ENCODE data around the gene ECE1. TPM values are rescaled to one million over a fixed set of nuclear protein-coding genes. Genes with fewer than 3 reads are reported as not detected.

The ECE1 gene
- total and polyA plus RNA-seq, 5 donors from 2014 or later = 25.7 to 140 (median 28.6) TPM

DNA sequence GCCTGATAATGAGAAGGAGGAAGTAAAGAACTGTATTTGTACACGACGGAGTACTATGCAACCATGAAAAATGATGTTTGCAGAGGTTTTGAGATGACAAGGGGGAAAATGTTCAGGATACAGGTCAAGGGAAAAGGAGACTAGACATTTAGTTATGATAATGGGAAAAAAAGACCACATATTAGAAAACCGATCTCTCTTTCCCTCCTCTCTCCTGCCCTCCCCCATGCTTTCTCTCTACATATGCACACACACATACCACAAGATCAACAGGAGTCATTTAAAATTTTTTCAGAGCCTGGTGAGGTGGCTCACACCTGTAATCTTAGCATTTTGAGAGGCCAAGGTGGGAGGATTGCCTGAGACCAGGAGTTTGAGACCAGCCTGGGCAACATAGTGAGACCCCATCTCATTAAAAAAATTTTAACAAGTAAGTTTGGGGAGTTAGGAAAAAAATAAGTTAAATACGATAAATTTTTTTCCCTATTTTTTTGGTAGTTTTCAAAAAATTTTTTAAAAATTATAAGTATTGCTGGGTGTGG, 44.5 kb downstream of the ECE1 start:
- no peaks in the 10 kb centered on the region for H3K9me3 Mint-ChIP-seq
- Histone ChIP-seq H3K4me1 (ENCODE audit: control insufficient read depth, insufficient read depth, low read length, poor library complexity, severe bottlenecking) (no peaks in the 10 kb centered on the region), H3K27me3 (ENCODE audit: control insufficient read depth, insufficient read depth, low read length) (no peaks in the 10 kb centered on the region), H3K4me3 (ENCODE audit: low read depth, low read length) (no peak overlapping the region), H3K36me3 (ENCODE audit: control insufficient read depth, insufficient read depth, low read length) (peaks cover 86% of the 10 kb centered on the region), H3K27ac (ENCODE audit: insufficient read depth, low read length, poor library complexity, severe bottlenecking) (no peak overlapping the region), H3K9me3 (ENCODE audit: control insufficient read depth in 2 of 2, low read length in 2 of 2) (no peaks in the 10 kb centered on the region)
- peaks cover 43% of the 10 kb centered on the region for H3K36me3 Mint-ChIP-seq
- ATAC-seq (ENCODE audit: low read depth in 2 of 2) = no peak
- H3K4me1 Mint-ChIP-seq = peaks cover 0 to 3% (median 0%) of the 10 kb centered on the region in 4 donors
- DNase-seq = no peak
- H3K4me3 Mint-ChIP-seq = no peak overlapping the region
- no peaks in the 10 kb centered on the region for H3K27me3 Mint-ChIP-seq
- no peak overlapping the region for H3K27ac Mint-ChIP-seq

DNA sequence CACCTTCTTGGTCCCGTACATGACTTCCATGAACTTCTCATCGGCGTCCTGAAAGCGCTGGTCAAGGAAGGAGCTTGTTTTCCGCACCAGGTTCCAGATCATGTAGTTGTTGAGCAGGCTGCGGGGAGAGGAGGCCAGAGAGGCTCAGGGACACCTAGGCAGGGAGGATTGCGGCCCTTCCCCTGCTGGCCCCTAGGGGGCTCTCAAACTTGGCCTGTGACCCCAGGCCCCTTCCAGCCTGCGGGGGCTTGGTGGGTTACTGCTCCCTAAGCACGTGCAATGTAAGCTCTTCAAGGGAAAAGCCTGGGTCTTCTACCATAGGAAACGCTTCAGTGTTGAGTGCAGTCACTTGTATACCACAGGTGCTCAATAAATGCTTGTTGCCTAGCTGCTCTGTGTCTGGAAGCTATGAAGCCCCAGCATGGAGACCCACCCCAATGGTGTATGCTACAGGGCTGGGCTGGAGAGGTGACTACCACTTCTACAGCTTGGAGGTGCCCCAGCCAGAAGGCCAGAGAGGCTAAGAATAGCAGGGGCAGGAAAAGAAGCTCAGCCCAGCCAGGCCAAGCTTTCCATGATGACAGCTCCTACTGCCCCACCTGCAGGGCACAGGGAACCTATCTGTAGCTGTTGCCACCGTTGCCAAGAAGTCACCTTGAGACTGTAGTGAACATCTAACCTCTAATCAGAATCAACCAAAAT, 45.1 kb downstream of the ECE1 start:
- H3K36me3 Mint-ChIP-seq = peaks cover 43% of the 10 kb centered on the region
- no peaks in the 10 kb centered on the region for H3K9me3 Mint-ChIP-seq
- Histone ChIP-seq H3K36me3 (ENCODE audit: control insufficient read depth, insufficient read depth, low read length) (peaks cover 84% of the 10 kb centered on the region), H3K4me3 (ENCODE audit: low read depth, low read length) (no peak overlapping the region), H3K9me3 (ENCODE audit: control insufficient read depth in 2 of 2, low read length in 2 of 2) (no peaks in the 10 kb centered on the region), H3K4me1 (ENCODE audit: control insufficient read depth, insufficient read depth, low read length, poor library complexity, severe bottlenecking) (no peaks in the 10 kb centered on the region), H3K27me3 (ENCODE audit: control insufficient read depth, insufficient read depth, low read length) (no peaks in the 10 kb centered on the region), H3K27ac (ENCODE audit: insufficient read depth, low read length, poor library complexity, severe bottlenecking) (no peak overlapping the region)
- no peak for ATAC-seq (ENCODE audit: low read depth in 2 of 2)
- H3K4me1 Mint-ChIP-seq = peaks cover 0 to 3% (median 0%) of the 10 kb centered on the region in 4 donors
- no peak for DNase-seq
- no peaks in the 10 kb centered on the region for H3K27me3 Mint-ChIP-seq
- H3K4me3 Mint-ChIP-seq = no peak overlapping the region
- H3K27ac Mint-ChIP-seq = no peak overlapping the region

DNA sequence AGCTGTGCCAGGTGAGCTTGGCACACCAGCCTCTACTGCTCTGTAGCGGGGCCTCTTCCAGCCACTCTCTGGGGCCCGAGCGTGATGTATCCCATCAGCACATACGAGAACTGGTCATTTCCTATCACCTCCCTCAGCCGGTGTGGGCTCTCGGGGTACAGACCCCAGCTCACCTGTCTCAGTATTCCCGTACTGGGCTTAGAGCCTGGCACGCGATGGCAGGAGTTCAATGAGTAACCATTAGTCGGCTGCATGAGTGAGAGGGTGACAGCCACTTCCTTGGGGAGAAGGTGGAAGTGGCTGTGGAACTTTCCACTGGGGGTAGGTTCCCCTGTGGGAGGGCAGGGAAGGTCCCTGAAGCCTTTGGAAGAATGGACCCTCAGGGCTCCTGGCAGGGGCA, 46.1 kb downstream of the ECE1 start:
- H3K9me3 ChIP-seq (ENCODE audit: control insufficient read depth in 2 of 2, low read length in 2 of 2) = no peaks in the 10 kb centered on the region
- H3K4me3 ChIP-seq (ENCODE audit: low read depth, low read length) = no peak overlapping the region
- H3K27me3 Mint-ChIP-seq = no peaks in the 10 kb centered on the region
- no peaks in the 10 kb centered on the region for H3K27me3 ChIP-seq (ENCODE audit: control insufficient read depth, insufficient read depth, low read length)
- H3K36me3 Mint-ChIP-seq = peaks cover 39% of the 10 kb centered on the region
- ATAC-seq (ENCODE audit: low read depth in 2 of 2) (no peak), DNase-seq (no peak)
- peaks cover 84% of the 10 kb centered on the region for H3K36me3 ChIP-seq (ENCODE audit: control insufficient read depth, insufficient read depth, low read length)
- H3K4me3 Mint-ChIP-seq = no peak overlapping the region
- no peaks in the 10 kb centered on the region for H3K4me1 Mint-ChIP-seq
- no peaks in the 10 kb centered on the region for H3K4me1 ChIP-seq (ENCODE audit: control insufficient read depth, insufficient read depth, low read length, poor library complexity, severe bottlenecking)
- H3K27ac ChIP-seq (ENCODE audit: insufficient read depth, low read length, poor library complexity, severe bottlenecking) = no peak overlapping the region
- H3K27ac Mint-ChIP-seq = no peak overlapping the region
- no peaks in the 10 kb centered on the region for H3K9me3 Mint-ChIP-seq

DNA sequence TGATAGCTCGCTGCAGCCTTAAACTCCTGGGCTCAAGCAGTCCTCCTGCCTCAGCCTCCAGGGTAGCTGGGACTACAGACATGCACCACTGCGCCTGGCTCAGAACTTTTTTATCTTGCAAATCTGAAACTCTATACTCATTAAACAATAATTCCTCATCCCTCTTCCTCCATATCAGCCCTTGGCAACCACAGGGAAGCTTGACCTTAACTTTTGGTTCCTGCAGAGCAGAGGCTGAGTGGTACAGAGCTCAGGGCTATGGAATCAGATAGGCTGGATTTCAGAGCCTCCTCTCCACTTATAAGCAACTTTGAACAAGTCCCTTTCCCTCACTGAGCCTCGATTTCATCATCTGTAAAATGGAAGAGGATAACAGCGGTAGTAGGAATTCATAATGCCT, 47.4 kb downstream of the ECE1 start:
- Histone ChIP-seq H3K4me1 (ENCODE audit: control insufficient read depth, insufficient read depth, low read length, poor library complexity, severe bottlenecking) (no peaks in the 10 kb centered on the region), H3K9me3 (ENCODE audit: control insufficient read depth in 2 of 2, low read length in 2 of 2) (no peaks in the 10 kb centered on the region), H3K36me3 (ENCODE audit: control insufficient read depth, insufficient read depth, low read length) (peaks cover 90% of the 10 kb centered on the region), H3K4me3 (ENCODE audit: low read depth, low read length) (no peak overlapping the region), H3K27me3 (ENCODE audit: control insufficient read depth, insufficient read depth, low read length) (no peaks in the 10 kb centered on the region), H3K27ac (ENCODE audit: insufficient read depth, low read length, poor library complexity, severe bottlenecking) (no peak overlapping the region)
- DNase-seq (no peak), ATAC-seq (ENCODE audit: low read depth in 2 of 2) (no peak)
- peaks cover 37% of the 10 kb centered on the region for H3K36me3 Mint-ChIP-seq
- no peaks in the 10 kb centered on the region for H3K4me1 Mint-ChIP-seq
- no peaks in the 10 kb centered on the region for H3K27me3 Mint-ChIP-seq
- H3K9me3 Mint-ChIP-seq = no peaks in the 10 kb centered on the region
- H3K27ac Mint-ChIP-seq = no peak overlapping the region
- H3K4me3 Mint-ChIP-seq = peak overlapping the region in 1 of 4 donors; percentile 38

DNA sequence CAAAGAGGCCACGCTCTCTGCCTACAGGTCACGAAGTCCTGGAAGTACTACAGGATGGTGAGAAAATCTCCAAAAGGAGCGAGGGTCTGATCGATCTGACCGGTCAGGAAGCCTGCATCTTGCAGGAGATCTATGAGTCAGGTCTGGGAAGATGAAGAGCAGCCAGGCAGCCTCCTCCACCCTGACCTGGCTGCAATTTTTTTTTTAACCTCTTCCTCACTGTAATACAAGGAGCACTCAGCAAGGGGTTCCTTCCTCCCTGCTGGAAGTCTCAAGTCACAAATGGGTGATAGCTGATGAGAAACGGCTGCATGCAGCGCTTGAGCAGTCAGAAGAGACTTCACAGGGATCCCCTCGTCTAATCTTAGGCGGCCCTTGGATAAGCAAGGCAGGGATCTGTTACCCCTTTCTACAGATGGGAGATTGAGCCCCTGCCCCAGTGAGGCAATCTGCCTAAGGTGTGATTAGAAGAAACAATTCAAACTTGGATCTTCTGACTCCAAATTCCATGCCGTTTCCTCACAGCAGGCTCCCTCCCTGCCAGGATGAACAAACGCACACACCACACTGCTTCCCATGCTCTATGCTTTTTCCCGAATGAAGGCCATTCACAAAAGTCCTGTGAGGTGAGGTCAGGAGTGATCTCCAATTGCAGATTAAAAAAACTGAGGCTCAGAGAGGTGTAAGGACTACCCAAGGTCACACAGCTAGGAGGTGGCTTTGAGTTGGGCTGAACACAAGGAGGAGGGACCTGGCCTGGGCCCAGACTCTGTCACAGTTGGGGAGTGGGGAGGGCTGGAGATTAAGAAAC, 48.3 kb downstream of the ECE1 start:
- H3K36me3 Mint-ChIP-seq = peaks cover 29% of the 10 kb centered on the region
- peak overlapping the region in 1 of 3 donors; percentile 71 for H3K27ac Mint-ChIP-seq
- no peaks in the 10 kb centered on the region for H3K27me3 Mint-ChIP-seq
- H3K4me1 Mint-ChIP-seq = no peaks in the 10 kb centered on the region
- DNase-seq (no peak), ATAC-seq (ENCODE audit: low read depth in 2 of 2) (no peak)
- H3K27me3 ChIP-seq (ENCODE audit: control insufficient read depth, insufficient read depth, low read length) = no peaks in the 10 kb centered on the region
- H3K4me3 Mint-ChIP-seq = no peak overlapping the region
- H3K27ac ChIP-seq (ENCODE audit: insufficient read depth, low read length, poor library complexity, severe bottlenecking) = no peak overlapping the region
- peaks cover 90% of the 10 kb centered on the region for H3K36me3 ChIP-seq (ENCODE audit: control insufficient read depth, insufficient read depth, low read length)
- H3K4me1 ChIP-seq (ENCODE audit: control insufficient read depth, insufficient read depth, low read length, poor library complexity, severe bottlenecking) = no peaks in the 10 kb centered on the region
- no peak overlapping the region for H3K4me3 ChIP-seq (ENCODE audit: low read depth, low read length)
- no peaks in the 10 kb centered on the region for H3K9me3 ChIP-seq (ENCODE audit: control insufficient read depth in 2 of 2, low read length in 2 of 2)
- no peaks in the 10 kb centered on the region for H3K9me3 Mint-ChIP-seq

DNA sequence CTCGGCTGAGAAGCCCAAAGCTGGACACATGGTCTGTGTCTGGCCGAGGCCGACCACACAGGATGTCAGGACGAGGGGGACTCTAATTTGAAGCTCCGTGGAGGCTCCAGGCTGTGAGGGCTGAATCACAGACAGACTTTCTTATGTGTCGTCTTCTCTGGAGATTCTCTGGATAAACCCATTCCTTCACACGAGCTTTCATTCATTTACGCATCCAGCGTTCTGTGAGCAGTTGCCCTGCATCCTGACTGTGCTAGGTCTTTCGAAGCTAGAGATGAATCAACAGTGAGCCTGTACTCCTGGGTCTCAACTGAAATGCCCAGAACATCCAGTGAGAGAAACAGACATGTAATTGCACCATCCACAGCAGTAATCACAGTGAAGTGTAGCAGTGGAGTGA, 49.6 kb downstream of the ECE1 start:
- no peaks in the 10 kb centered on the region for H3K27me3 ChIP-seq (ENCODE audit: control insufficient read depth, insufficient read depth, low read length)
- H3K4me1 ChIP-seq (ENCODE audit: control insufficient read depth, insufficient read depth, low read length, poor library complexity, severe bottlenecking) = no peaks in the 10 kb centered on the region
- no peaks in the 10 kb centered on the region for H3K27me3 Mint-ChIP-seq
- H3K4me3 Mint-ChIP-seq = no peak overlapping the region
- H3K27ac Mint-ChIP-seq = no peak overlapping the region
- H3K36me3 Mint-ChIP-seq = peaks cover 22% of the 10 kb centered on the region
- H3K27ac ChIP-seq (ENCODE audit: insufficient read depth, low read length, poor library complexity, severe bottlenecking) = no peak overlapping the region
- H3K9me3 ChIP-seq (ENCODE audit: control insufficient read depth in 2 of 2, low read length in 2 of 2) = no peaks in the 10 kb centered on the region
- H3K4me3 ChIP-seq (ENCODE audit: low read depth, low read length) = no peak overlapping the region
- ATAC-seq (ENCODE audit: low read depth in 2 of 2) (no peak), DNase-seq (no peak)
- H3K36me3 ChIP-seq (ENCODE audit: control insufficient read depth, insufficient read depth, low read length) = peaks cover 91% of the 10 kb centered on the region
- no peaks in the 10 kb centered on the region for H3K4me1 Mint-ChIP-seq
- H3K9me3 Mint-ChIP-seq = no peaks in the 10 kb centered on the region

DNA sequence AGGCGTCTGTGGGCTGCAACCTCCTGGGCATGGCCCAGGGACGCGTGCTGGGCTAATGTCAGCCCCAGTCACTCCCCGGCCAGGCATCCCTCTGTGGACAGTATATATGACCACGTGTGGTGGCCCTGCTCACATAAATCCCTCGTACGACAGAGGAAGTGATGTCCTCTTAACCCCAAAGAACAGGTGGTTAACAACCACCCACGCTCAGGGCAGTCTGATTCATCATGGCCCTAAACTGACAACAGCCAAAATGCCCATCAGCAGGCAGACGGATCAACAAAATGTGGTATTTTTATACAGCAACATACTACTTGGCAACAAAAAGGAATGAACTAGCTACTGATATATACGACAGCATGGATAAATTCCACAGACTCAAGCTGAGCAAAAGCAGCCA, 51.0 kb downstream of the ECE1 start:
- H3K36me3 ChIP-seq (ENCODE audit: control insufficient read depth, insufficient read depth, low read length) = peaks cover 91% of the 10 kb centered on the region
- no peak for DNase-seq
- peak overlapping the region in 1 of 3 donors; percentile 26 for H3K27ac Mint-ChIP-seq

More for the DNA sequence above, 51.0 kb downstream of the ECE1 start:
- no peaks in the 10 kb centered on the region for H3K9me3 Mint-ChIP-seq
- H3K4me1 Mint-ChIP-seq = no peaks in the 10 kb centered on the region
- Histone ChIP-seq H3K27me3 (ENCODE audit: control insufficient read depth, insufficient read depth, low read length) (no peaks in the 10 kb centered on the region), H3K4me3 (ENCODE audit: low read depth, low read length) (no peak overlapping the region), H3K4me1 (ENCODE audit: control insufficient read depth, insufficient read depth, low read length, poor library complexity, severe bottlenecking) (no peaks in the 10 kb centered on the region), H3K9me3 (ENCODE audit: control insufficient read depth in 2 of 2, low read length in 2 of 2) (no peaks in the 10 kb centered on the region), H3K27ac (ENCODE audit: insufficient read depth, low read length, poor library complexity, severe bottlenecking) (no peak overlapping the region)
- no peaks in the 10 kb centered on the region for H3K27me3 Mint-ChIP-seq
- H3K4me3 Mint-ChIP-seq = no peak overlapping the region
- ATAC-seq (ENCODE audit: low read depth in 2 of 2) = no peak
- peaks cover 20% of the 10 kb centered on the region for H3K36me3 Mint-ChIP-seq

Measured in CD4-positive, CD25-positive, alpha-beta regulatory T cell (primary cell).